Lung (tissue), 12 donors: ENCODE measurements around the gene MUS81. TPM values are rescaled to one million over a fixed set of nuclear protein-coding genes. Genes with fewer than 3 reads are reported as not detected.
A peak's percentile ranks its signal among the peaks of the same experiment; 100 is the strongest.

Experiments used
- ATAC-seq: fragments of 200-7000 bp; cut with Tn5 transposase; one replicate; pipeline ENCODE4 v1.9.1; 2020; ENCODE audit warnings: moderate number of reproducible peaks; ENCODE audit not compliant: insufficient read depth, low FRiP score
- DNase-seq, 3 donors: peaks; one replicate each; pipeline ENCODE4 v3.0.0-alpha.2; 2013 to 2017
- H3K27ac ChIP-seq, 2 donors: one replicate each; pipeline ENCODE4 v1.5.1; 2013; ENCODE audit warnings: mild to moderate bottlenecking in 2 of 2, moderate library complexity in 2 of 2, control low read depth in 1 of 2, inconsistent platforms in 1 of 2, low read depth in 1 of 2, low read length in 1 of 2
- H3K27me3 ChIP-seq, 3 donors: one replicate each; pipeline ENCODE4 v1.5.1; 2013; ENCODE audit warnings: low read length in 2 of 3; ENCODE audit not compliant: control insufficient read depth in 3 of 3, insufficient read depth in 3 of 3
- H3K36me3 ChIP-seq, 4 donors: one replicate each; pipeline ENCODE4 v1.5.1; 2013; ENCODE audit warnings: low read length in 4 of 4, mild to moderate bottlenecking in 1 of 4, moderate library complexity in 1 of 4; ENCODE audit not compliant: control insufficient read depth in 4 of 4, insufficient read depth in 4 of 4
- H3K4me1 ChIP-seq, 5 donors: one replicate each; pipeline ENCODE4 v1.5.1; 2013; ENCODE audit warnings: low read length in 5 of 5, mild to moderate bottlenecking in 2 of 5, moderate library complexity in 1 of 5; ENCODE audit not compliant: control insufficient read depth in 5 of 5, insufficient read depth in 5 of 5
- H3K4me3 ChIP-seq: one replicate; pipeline ENCODE4 v1.5.1; 2013; ENCODE audit warnings: mild to moderate bottlenecking, control low read depth, moderate library complexity
- H3K9ac ChIP-seq, 2 donors: one replicate each; pipeline ENCODE4 v1.5.1; 2013; ENCODE audit warnings: low read length in 2 of 2, control low read depth in 1 of 2; ENCODE audit not compliant: insufficient read depth in 1 of 2
- H3K9me3 ChIP-seq, 4 donors: one replicate each; pipeline ENCODE4 v1.5.1; 2013; ENCODE audit warnings: low read length in 3 of 4, mild to moderate bottlenecking in 1 of 4, moderate library complexity in 1 of 4; ENCODE audit not compliant: control insufficient read depth in 4 of 4, insufficient read depth in 3 of 4
- CTCF ChIP-seq: IDR thresholded peaks from 2 replicates; pipeline ENCODE4 v1.5.1; 2012; ENCODE audit warnings: mild to moderate bottlenecking; ENCODE audit errors: control extremely low read depth, extremely low read depth
- WGBS, 2 donors: extraction: QIAGEN DNeasy Blood & Tissue Kit; methylation state at CpG; one replicate each; pipeline ENCODE4 v1.1.7; 2013; 5-methylcytosine and 5-hydroxymethylcytosine counted together
- polyA plus RNA-seq, 2 donors: library from polyadenylated mRNA; stranded (reverse); fragments of 200-250 nt; gene quantifications; one replicate each; pipeline ENCODE4 v1.2.1, GENCODE V29; 2013
- total RNA-seq, 2 donors: library from RNA; depleted of rRNA in 1 of 2; stranded (reverse); fragments of >200 nt in 1 of 2; gene quantifications; one replicate each; pipeline ENCODE4 v1.2.1, GENCODE V29; 2014 to 2021
- donor health status: control.
- donor health status: control.
- donor health status: Bipolar disorder and iron deficiency.
- donor health status: healthy.
- donor health status: DM: yes; HTN: yes; CAD: no.

MUS81 gene
- total and polyA plus RNA-seq, 4 donors = 35.0 to 62.2 (median 53.8) TPM

GRCh38 chr11:65851083-65851579 is 9.1 kb upstream of the MUS81 start:
- Histone ChIP-seq H3K27me3 (no peaks in the 10 kb centered on the region), H3K36me3 (peaks cover 24 to 52% (median 28%) of the 10 kb centered on the region in 4 donors), H3K27ac (no peak overlapping the region), H3K9ac (no peak overlapping the region), H3K9me3 (peaks cover 0 to 6% (median 2%) of the 10 kb centered on the region in 4 donors), H3K4me1 (peaks cover 0 to 7% (median 3%) of the 10 kb centered on the region in 5 donors), H3K4me3 (no peak overlapping the region)
- DNase-seq (no peak), ATAC-seq (no peak)
- WGBS, 2 donors = 90 to 93% methylated on average over 14 of the region's 14 CpGs
- TF ChIP-seq CTCF = no peak

GRCh38 chr11:65851811-65852507 is 8.3 kb upstream of the MUS81 start:
- 90 to 96% methylated on average over 10 of the region's 10 CpGs for WGBS, 2 donors
- DNase-seq (peak in 1 of 3 donors; percentile 11), ATAC-seq (no peak)
- H3K27me3 ChIP-seq = no peaks in the 10 kb centered on the region
- peaks cover 0 to 6% (median 2%) of the 10 kb centered on the region in 4 donors for H3K9me3 ChIP-seq
- no peak for TF ChIP-seq CTCF
- peaks cover 0 to 14% (median 8%) of the 10 kb centered on the region in 5 donors for H3K4me1 ChIP-seq
- H3K36me3 ChIP-seq = peaks cover 24 to 53% (median 29%) of the 10 kb centered on the region in 4 donors
- no peak overlapping the region for H3K27ac ChIP-seq
- no peak overlapping the region for H3K4me3 ChIP-seq
- H3K9ac ChIP-seq = no peak overlapping the region

- no peak for TF ChIP-seq CTCF
- WGBS, 2 donors = 93 to 94% methylated on average over 26 to 33 of the region's 33 CpGs
- Histone ChIP-seq H3K9me3 (peaks cover 0 to 6% (median 2%) of the 10 kb centered on the region in 4 donors), H3K4me1 (peaks cover 0 to 14% (median 8%) of the 10 kb centered on the region in 5 donors), H3K27ac (no peak overlapping the region), H3K4me3 (no peak overlapping the region), H3K27me3 (no peaks in the 10 kb centered on the region), H3K9ac (no peak overlapping the region), H3K36me3 (peaks cover 24 to 53% (median 31%) of the 10 kb centered on the region in 4 donors)
- DNase-seq (peak in 1 of 3 donors; percentile 10), ATAC-seq (no peak)
Measured at GRCh38 chr11:65852508-65853245, 7.6 kb upstream of the MUS81 start.
